Right lobe of liver (tissue), 6 donors: ENCODE data around the gene SPAG4. TPM values are rescaled to one million over a fixed set of nuclear protein-coding genes. Genes with fewer than 3 reads are reported as not detected.

ENCODE experiments used
- ATAC-seq, 4 donors: fragments of 200-7000 bp; cut with Tn5 transposase; one replicate each; pipeline ENCODE4 v1.9.1; 2020; ENCODE audit warnings: mild to moderate bottlenecking in 4 of 4, moderate library complexity in 4 of 4
- DNase-seq, 3 donors: peaks; one replicate each; pipeline ENCODE4 v3.0.0-alpha.2; 2020
- H3K27ac ChIP-seq, 3 donors: fragments of 200-600 bp; one replicate each; pipeline ENCODE4 v1.8.0; 2022
- H3K27me3 ChIP-seq, 2 donors: fragments of 200-600 bp; one replicate each; pipeline ENCODE4 v1.8.0; 2022
- H3K36me3 ChIP-seq, 4 donors: fragments of 200-600 bp; sonication (generic) in 1 of 4; one replicate each; pipeline versions ENCODE4 v1.5.1 to v1.8.0; 2017 to 2022; ENCODE audit warnings: control low read depth in 1 of 4
- H3K4me1 ChIP-seq, 4 donors: fragments of 200-600 bp; sonication (generic) in 1 of 4; one replicate each; pipeline versions ENCODE4 v1.5.1 to v1.8.0; 2017 to 2022; ENCODE audit warnings: control low read depth in 1 of 4
- H3K4me3 ChIP-seq, 3 donors: fragments of 200-600 bp; one replicate each; pipeline ENCODE4 v1.8.0; 2022
- H3K9me3 ChIP-seq, 4 donors: fragments of 200-600 bp; sonication (generic) in 1 of 4; one replicate each; pipeline versions ENCODE4 v1.5.1 to v1.8.0; 2017 to 2022; ENCODE audit warnings: control low read depth in 1 of 4
- CTCF ChIP-seq, 4 donors: fragments of 200-600 bp in 3 of 4; fragments of 450-650 bp in 1 of 4; IDR thresholded peaks; one replicate each; pipeline versions ENCODE4 v1.5.1 to v1.8.0; 2016 to 2022; ENCODE audit warnings: antibody characterized with exemption in 4 of 4, mild to moderate bottlenecking in 2 of 4
- POLR2A ChIP-seq: fragments of 450-650 bp; IDR thresholded peaks from one replicate; pipeline ENCODE4 v1.6.1; 2017; ENCODE audit warnings: antibody characterized with exemption, mild to moderate bottlenecking
- WGBS: methylation state at CpG from one replicate; pipeline ENCODE4 v1.1.6; 2018; ENCODE audit warnings: low coverage, low lambda C conversion rate; ENCODE audit not compliant: insufficient coverage; ENCODE audit errors: missing lambda C conversion rate; 5-methylcytosine and 5-hydroxymethylcytosine counted together
- intact Hi-C, 2 donors: fragments of 100-400 bp; cut with DNase I; formaldehyde crosslinking; loops; one replicate each; pipeline versions ENCODE4 v1.11.2 to v1.14.1; 2022
- total RNA-seq, 6 experiments: library from RNA; depleted of rRNA in 2 of 6; stranded (reverse); fragments of >200 nt in 2 of 6; fragmentation: NEBNext Ultra II Directional in 3 of 6; extraction: Animal tissue kit (Norgen Biotek cat#: 25700) in 3 of 6; gene quantifications; one replicate each; pipeline versions ENCODE4 v1.1.0 to v1.2.4, GENCODE V29; 2016 to 2023
- donor health status: DM: no; HTN: yes; CAD: no.
- donor health status: DM: no; HTN: no; CAD: no.
- donor health status: DM: no; HTN: no; CAD: no.
- donor health status: DM: no; HTN: yes; CAD: no.
- donor health status: DM: no; HTN: yes; CAD: no.

Gene SPAG4
- total RNA-seq, 6 experiments from 2014 or later, result 1.7 to 13.8 (median 3.6) TPM

DNA sequence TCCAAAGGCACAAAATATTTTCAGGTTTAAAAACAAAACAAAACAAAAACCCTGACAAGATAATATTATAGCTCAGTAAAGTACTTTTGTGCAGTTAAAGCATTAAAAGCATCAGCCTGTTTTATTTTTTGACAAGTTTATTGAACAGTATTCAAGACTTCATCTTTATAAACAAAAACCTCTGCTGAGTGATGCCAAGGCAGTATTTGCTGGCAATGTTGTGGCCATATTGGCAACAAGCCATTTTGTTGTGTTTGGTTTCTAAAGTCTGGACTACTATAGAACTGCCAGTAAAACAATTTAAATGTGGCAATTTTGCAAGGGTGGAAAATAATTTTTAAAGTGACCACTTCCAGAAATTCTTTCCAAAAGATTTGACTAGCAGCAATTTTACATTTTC is 33.2 kb downstream of the SPAG4 start:
- peaks cover 0 to 18% (median 2%) of the 10 kb centered on the region in 4 donors for H3K36me3 ChIP-seq
- H3K4me1 ChIP-seq, result peaks cover 0 to 8% (median 0%) of the 10 kb centered on the region in 4 donors
- H3K4me3 ChIP-seq, result no peak overlapping the region
- DNase-seq (peak in 1 of 3 donors; percentile 55), ATAC-seq (peak; percentile 53 to 74 (median 60))
- no peak for TF ChIP-seq CTCF (IDR thresholded peaks at IDR 0.05)
- no peak for TF ChIP-seq POLR2A
- no peaks in the 10 kb centered on the region for H3K27me3 ChIP-seq
- no peaks in the 10 kb centered on the region for H3K9me3 ChIP-seq
- no peak overlapping the region for H3K27ac ChIP-seq
- intact Hi-C loops, result no loop called here

- 77% methylated on average over 3 of the region's 3 CpGs for WGBS
- no peak for DNase-seq
- TF ChIP-seq POLR2A (no peak), CTCF (IDR thresholded peaks at IDR 0.05) (no peak)
- H3K36me3 ChIP-seq, result peaks cover 0 to 27% (median 3%) of the 10 kb centered on the region in 4 donors
- no peaks in the 10 kb centered on the region for H3K27me3 ChIP-seq
- no peaks in the 10 kb centered on the region for H3K9me3 ChIP-seq
- H3K27ac ChIP-seq, result no peak overlapping the region
- peaks cover 0 to 8% (median 0%) of the 10 kb centered on the region in 4 donors for H3K4me1 ChIP-seq
- H3K4me3 ChIP-seq, result no peak overlapping the region
- intact Hi-C loops, result no loop called here
- no peak for ATAC-seq
Observed at GRCh38 chr20:35650632-35651031, 35.0 kb downstream of the SPAG4 start.

DNA sequence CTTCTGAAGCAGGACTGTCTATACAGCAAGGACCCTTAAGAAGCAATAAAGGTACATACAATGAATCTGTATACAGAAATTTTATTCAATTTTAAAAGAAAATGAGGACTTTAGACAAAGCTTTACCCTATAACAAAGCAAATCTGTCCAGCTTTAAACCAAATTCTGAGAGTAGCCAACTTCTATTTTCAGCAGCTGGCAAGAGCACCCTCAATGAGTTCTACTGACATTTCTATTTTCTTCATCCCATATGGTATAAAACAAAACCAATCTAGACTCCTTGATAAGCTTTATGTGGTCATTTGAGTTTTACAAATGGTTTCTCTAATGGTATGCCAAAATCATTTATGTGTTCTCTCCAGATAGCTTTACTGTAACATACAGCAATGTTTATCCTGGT is 36.3 kb downstream of the SPAG4 start:
- ATAC-seq (no peak), DNase-seq (no peak)
- Histone ChIP-seq H3K27ac (no peak overlapping the region), H3K36me3 (peaks cover 0 to 27% (median 3%) of the 10 kb centered on the region in 4 donors), H3K9me3 (no peaks in the 10 kb centered on the region), H3K4me3 (no peak overlapping the region), H3K27me3 (no peaks in the 10 kb centered on the region), H3K4me1 (peaks cover 0 to 10% (median 0%) of the 10 kb centered on the region in 4 donors)
- TF ChIP-seq CTCF (IDR thresholded peaks at IDR 0.05), result no peak
- TF ChIP-seq POLR2A, result no peak
- intact Hi-C loops, result no loop called here

DNA sequence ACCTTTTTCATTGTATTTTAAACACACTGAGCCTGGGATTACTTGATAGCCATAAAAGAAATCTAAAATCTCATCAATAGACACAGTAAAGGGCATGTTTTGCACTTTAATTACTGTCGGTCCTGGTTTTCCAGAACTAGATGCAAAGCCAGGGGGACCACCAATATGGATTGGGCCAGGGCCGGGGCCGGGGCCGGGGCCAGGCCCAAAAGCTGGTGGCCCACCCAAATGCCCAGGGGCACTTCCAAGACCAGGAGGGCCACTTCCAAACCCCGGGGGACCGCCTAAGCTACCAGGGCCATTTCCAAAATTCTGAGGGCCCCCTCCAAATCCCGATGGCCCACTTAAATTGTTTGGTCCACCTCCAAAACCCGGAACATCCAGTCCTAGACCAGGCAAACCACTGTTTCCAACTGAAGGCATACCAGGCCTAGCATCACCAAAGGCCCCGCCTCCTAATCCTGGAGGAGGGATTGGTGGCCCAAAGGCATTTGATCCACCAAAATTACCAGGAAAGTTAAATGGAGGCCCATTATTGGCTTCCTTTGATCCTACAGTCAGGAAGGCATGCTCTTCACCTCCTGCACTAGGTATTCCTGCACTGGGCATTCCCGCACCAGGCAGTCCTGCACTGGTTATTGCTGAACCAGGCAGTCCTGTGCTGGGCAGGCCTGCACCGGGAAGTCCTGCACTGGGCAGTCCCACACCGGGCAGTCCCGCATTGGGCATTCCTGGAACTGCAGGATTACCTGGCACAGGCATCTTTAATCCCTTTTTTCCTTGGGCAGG is 37.2 kb downstream of the SPAG4 start:
- no peak overlapping the region for H3K27ac ChIP-seq
- intact Hi-C loops, result no loop called here
- H3K9me3 ChIP-seq, result no peaks in the 10 kb centered on the region
- H3K36me3 ChIP-seq, result peaks cover 0 to 27% (median 3%) of the 10 kb centered on the region in 4 donors
- H3K4me3 ChIP-seq, result no peak overlapping the region
- ATAC-seq (peak in 1 of 4 donors; percentile 29), DNase-seq (no peak)
- 88% methylated on average over 6 of the region's 13 CpGs for WGBS
- no peaks in the 10 kb centered on the region for H3K27me3 ChIP-seq
- TF ChIP-seq CTCF (IDR thresholded peaks at IDR 0.05) (no peak), POLR2A (no peak)
- H3K4me1 ChIP-seq, result peaks cover 0 to 19% (median under 1%) of the 10 kb centered on the region in 4 donors
